Right renal pelvis (tissue), 4 donors: ENCODE results near the gene PRPF4. TPM values are rescaled to one million over a fixed set of nuclear protein-coding genes. Genes with fewer than 3 reads are reported as not detected.
"Not testable (repeated sequence)": the region's sequence is repeated elsewhere in the genome, so short reads cannot be mapped to it uniquely, and the experiment has no call there.

Experiments used
- DNase-seq, 4 donors: peaks; one replicate each; pipeline ENCODE4 v3.0.0-alpha.2; 2013; ENCODE audit warnings: low read depth in 4 of 4, low spot score in 3 of 4, missing footprints in 1 of 4
- polyA plus RNA-seq, 4 donors: library from polyadenylated mRNA; unstranded; fragments of 120-200 nt; gene quantifications; one replicate each; pipeline ENCODE4 v1.2.1, GENCODE V29; 2013; ENCODE audit not compliant: insufficient read length in 4 of 4

PRPF4 gene
- polyA plus RNA-seq, 4 donors, result 36.6 to 41.3 (median 38.7) TPM

DNA sequence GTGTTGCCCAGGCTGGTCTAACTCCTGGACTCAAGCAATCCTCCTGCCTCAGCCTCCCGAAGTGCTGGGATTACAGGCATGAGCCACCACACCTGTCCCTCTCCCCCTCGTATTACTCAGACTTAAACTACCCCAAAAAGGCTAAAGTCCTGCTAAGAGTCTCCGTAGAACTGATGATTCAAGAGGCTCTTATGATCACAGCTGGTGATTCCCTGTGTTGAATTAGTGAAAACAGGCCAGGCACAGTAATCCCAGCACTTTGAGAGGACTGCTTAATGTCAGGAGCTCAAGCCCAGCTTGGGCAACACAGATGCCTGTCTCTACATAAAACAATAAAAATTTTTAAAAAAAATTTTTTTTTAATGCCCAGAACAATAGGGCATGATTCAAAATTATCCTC is 9.3 kb upstream of the PRPF4 start:
- DNase-seq, result no peak

DNA sequence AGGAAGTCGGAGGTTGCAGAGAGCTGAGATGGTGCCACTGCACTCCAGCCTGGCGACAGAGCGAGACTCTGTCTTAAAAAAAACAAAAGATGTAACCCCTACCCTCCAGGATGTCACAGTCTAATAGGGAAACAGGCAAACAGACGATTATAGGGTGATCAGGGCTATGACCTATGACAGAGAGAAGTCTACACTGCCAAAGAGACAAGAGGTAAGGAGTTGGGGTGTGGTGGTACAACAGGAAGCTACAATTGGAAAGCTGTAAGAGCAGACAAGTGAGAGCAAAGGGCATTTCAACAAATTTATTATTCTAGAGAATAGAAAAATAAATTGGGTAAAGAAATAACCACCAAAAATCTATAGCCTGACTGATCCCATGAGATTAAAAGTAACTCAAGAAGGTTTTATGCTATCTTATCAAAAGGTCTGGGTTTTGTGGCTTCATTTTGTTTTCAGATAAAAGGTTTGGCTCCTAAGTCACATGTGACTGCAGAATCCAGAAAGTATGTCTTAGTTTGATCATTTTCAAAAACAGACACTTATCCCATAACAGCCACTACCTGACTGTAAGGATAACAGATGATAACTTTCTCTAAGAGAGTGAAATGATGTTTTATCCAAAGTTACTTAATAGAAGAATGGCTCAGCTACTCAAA is 7.4 kb upstream of the PRPF4 start:
- no peak for DNase-seq

DNA sequence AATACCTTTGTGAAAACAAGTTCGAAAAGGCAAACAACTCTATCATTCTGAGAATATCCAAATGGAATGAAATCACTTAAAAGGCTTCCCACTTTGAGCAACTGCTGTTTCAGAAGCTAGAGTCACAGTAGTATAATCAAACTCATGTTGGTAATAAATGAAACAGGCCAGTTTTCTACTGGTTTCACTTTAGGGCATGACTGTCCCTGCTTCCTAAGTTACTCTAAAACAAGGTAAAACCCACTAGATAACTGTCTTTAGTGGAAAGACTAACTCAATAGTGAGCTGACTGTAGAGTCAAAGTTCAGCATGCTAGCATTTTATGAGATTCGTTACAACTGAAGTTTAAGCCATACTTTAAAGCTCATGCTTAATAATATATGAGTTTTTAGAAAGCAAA is 6.1 kb upstream of the PRPF4 start:
- no peak for DNase-seq

DNA sequence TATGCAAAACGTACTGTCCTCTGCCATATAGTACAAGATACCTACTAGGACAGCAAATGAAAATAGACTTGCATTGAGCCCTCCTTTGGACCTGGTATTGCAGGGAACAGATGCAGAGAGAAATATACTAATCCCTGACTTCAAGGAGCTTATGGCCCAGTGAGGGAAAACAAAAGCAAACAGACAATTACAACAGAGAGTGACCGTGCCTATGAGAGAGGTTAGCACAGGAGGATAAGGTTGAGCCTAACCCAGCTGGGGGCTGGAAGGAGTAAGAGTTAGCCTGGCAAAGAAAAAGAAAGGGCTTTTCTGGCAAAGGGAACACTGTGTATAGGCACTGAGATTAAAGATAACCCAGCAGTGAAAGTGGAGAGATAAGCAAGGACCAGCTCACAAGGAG is 5.6 kb upstream of the PRPF4 start:
- no peak for DNase-seq

DNA sequence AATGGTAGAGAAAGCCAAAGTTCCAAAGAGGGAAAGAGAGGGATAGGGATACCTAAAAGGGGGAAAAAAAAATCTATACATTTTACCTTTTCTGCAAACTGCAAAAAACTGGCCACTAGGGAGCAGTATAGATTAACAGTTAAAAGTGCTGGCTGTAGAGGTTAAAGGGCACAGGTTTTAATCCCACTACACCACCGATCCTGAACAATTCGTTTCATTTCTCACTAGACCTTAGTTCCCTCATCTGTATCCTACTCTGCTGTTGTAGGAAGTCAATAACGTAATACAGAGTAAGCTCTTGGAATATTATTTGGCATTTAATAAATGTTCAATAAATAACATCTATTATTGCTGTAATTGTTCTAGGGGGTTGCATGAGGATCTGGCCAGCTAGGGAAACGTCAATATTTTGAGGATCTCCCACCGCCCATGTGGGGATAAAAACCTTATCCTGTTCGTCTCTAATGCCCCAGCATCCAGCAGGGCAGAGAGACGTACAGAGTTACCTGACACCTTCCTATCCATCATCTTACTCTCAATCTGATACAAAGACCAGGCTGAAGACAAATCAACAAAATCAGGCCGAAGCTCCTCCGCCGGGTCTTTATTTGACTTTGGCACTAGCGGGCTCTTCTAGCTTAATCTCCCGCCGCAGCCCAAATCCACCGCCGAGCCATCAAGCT is 843 bp upstream of the PRPF4 start:
- peak; percentile 47 to 60 (median 55) for DNase-seq

DNA sequence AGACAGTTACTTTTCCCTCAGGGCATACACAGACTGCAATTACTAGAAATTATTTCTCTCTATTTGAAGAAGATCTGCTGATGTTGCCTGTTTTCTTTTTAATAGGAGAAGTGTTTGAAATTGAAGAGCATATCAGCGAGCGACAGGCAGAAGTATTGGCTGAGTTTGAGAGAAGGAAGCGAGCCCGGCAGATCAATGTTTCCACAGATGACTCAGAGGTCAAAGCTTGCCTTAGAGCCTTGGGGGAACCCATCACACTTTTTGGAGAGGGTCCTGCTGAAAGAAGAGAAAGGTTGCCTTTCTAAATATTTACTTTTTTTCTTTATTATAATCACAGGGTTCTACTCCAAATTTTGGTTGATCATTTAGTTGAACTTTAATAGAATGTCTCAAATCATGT is 3.4 kb downstream of the PRPF4 start:
- no peak for DNase-seq

DNA sequence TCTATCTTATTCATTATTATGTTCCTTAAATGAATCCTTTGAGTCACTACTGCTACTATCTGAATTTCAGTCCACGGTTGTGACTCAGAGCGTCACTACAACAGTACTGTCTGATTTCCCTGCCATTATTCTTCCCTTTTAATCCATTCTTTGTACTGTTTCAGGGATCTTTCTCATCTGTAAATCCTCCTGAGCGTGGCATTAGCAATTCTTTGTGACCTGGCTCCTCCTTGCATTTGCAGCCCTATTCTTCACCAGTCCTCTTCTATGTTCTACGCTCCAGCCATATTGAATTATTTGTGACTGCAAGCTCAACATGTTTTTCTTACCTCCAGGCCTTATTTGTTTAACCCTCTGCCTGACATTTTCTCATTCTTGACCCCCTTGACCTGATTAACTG is 5.9 kb downstream of the PRPF4 start:
- DNase-seq, result no peak

DNA sequence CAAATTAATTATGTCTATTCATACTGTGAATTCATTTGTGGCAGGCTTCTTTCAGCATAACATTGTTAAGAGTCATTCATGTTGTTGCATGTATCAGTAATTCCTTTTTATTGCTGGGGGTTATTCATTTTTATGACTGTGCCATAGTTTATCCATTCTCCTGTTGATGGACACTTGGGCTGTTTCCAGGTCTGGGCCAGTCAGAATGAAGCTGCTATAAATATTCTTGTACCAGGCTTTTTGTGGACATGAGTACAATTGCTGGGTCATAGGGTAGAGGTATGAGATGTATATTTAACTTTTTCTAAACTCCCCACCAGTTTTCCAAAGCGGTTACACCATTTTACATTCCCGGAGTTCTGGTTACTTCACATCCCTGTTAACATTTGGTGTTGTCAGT is 13.6 kb downstream of the PRPF4 start:
- DNase-seq, result no peak

DNA sequence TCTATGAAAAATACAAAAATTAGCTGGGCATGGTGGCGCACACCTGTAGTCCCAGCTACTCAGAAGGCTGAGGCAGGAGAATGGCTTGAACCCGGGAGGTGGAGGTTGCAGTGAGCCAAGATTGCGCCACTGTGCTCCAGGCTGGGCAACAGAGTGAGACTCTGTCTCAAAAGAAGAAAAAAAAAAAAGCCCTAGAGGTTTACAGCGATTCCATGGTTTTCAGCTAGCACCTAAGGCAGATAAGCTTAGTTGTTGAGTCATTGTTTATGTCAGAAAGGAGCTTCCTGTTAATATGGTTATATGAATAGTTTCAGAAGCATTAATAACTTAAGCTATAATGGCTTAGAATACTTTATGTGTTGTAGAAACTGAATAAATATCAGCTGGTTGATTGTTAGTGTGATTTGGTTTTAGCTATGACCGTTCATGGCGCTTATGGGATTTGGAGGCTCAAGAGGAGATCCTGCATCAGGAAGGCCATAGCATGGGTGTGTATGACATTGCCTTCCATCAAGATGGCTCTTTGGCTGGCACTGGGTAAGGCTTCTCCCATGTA is 14.7 kb downstream of the PRPF4 start:
- DNase-seq, result no peak

DNA sequence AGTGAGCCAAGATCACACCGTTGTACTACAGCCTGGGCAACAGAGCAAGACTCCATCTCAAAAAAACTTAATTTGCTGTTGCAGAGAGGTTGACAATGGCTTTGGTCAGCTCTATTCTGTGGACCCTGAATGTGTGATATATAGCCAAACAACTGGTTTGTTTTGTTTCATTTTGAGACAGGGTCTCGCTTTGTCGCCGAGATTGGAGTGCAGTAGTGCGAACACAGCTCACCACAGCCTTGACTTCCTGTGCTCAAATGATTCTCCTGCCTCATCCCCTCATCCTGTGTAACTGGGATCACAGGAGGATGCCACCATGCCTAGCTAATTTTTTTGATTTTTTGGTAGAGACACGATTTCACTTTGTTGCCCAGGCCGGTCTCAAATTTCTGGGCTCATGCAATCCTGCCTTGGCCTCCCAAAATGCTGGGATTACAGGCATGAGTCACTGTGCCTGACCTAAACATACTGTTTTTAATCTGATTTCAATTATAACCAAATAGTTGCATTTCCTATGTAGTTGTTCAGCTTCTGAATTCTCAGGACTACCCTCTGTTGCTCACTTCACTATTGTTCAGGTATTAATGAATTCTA is 17.9 kb downstream of the PRPF4 start:
- no peak for DNase-seq

DNA sequence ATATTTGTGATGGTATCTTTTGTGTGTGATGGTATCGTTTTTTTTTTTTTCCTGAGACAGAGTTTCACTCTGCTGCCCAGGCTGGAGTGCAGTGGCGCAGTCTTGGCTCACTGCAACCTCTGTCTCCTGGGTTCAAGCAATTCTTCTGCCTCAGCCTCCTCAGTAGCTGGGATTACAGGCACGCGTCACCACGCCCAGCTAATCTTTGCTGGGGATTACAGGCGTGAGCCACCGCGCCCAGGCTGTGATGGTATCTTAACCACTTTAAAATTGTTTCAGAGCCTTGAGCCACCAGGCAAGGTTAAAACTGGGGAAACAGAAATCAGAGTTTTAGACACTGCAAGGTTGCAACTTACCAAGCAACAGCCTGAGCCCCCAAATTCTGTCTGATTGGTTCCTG is 20.8 kb downstream of the PRPF4 start:
- not testable (repeated sequence) for DNase-seq

DNA sequence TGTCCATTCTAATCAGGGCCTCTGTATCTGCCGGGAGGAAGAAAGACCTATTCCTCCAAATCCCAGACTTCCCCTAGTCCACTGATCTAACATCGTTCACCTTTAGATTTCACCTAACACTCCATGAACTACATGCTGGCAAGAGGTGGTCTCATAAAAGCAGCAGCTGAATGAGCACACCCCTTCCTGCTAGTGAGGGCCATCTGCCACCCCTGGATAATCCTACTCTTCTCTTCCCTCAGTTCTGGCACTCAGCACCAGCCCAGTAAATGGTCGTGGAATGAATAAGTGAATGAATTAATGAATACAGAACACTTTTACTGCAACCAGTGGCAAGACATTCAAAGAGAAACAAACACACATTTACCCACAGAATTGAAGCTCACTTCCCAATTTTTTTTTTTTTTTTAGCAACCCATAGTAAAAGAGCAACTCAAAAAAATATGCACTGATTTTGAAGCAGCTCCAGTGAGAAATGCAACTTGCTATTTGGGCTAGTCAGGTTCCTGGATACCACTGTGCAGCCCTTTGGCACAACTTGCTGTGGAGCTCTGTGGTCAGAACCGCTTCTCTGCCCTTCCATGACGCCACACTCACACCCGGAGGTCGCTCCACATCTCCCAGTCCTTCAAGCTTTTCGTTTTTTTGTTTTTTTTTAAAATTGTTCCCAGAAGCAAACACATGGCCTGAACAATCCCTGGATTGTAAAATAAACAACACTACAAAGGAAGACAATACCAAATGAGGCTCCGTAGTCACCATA is 21.5 kb downstream of the PRPF4 start:
- no peak for DNase-seq

DNA sequence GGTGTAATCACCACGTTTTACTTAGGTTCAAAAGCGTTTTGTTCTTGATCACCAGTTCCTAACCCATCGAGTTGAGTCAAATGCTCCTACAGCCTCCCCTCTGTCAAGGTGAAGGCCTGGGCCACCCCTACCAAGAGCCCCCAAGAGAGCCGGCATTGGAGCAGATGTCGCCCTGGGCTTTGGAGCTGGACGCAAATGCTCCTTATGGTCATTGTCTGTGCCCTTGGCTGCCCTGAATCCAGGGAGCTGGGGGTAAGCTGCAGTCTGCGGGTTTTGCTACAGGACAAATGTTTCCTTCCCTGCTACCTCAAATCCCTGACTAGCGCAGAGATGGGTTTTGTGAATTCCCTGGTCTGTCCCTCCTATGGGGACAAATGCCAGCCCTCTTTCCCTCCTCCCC is 22.9 kb downstream of the PRPF4 start:
- DNase-seq, result no peak

DNA sequence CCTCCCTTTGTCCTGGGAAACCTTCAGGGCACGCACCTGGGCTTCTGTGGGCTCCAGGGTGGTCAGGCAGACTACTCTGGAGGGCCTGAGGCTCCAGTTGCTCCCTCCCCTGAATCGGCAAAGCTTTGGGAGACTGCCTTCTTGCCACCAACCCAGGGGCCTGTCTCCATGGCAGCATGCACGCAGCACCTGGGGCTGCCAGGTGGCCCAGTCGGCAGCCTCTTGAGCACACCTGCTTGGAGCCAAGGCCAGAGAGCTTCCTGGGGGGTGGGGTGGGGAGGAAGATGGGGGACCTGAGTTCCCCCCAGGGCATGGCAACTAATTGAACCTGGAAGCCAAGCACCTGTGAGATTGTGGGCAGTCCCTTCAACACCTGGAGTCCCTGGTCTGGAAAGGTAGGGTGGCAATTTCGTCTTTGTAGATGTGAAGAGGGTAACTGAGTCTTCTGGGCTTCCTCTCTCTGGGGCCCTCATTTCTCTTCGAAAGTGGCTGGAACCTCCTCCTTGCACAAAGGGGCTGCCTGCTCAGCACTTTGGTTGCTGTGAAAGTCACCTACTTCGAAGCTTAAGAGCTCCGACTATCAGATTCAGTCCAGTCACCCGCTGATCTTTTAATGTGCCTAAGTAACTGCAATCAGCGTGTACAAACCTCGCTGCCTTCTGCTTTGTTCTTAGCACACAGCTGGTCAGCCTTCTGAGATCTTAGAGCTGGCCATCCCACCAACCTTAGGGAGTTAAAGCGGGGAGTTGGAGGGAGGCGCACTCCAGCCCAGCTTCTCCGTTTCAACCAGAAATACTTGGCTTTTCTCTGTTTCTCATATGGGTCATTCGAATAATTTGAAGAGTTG is 23.7 kb downstream of the PRPF4 start:
- DNase-seq, result no peak

DNA sequence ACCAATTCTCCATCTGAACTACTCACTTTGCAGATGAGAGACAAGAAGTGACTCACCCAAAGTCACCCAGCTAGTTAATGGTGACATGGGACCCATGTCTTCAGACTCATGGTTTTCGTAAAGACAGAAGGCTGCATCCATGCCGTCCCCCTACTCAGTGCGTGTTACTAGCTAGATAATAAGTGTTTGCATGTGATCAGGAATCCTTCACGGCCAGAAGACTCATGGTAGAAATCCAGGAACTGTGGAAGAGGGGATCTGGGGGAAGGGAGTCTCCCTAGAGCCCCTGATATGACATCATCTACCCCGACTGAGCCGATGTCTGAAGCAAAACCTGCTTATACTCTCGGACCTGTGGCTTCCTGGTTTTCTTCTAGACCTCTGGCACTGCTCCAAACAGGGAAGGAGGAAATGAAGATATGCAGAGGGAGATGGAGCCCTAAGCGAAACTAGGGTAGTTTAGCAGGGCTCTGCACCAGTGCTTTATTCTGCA is 24.4 kb downstream of the PRPF4 start:
- no peak for DNase-seq

DNA sequence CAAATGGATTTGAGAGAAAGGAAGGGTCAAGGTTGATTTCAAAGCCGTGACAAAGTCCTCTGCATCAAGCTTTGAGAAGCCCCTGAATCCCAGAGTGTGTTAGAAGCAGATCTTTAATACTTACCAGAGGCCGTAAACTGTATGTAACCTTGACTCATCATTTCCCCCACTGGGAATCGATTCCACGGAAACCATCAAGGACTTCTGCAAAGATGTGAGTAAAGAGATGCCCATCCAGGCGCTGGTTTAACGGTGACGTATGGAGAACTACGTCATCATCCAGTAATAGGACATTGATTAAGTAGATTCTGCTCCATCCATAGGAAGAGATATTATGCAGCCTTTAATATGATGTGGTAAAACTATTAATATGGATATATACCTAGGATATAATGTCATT is 26.1 kb downstream of the PRPF4 start:
- no peak for DNase-seq

DNA sequence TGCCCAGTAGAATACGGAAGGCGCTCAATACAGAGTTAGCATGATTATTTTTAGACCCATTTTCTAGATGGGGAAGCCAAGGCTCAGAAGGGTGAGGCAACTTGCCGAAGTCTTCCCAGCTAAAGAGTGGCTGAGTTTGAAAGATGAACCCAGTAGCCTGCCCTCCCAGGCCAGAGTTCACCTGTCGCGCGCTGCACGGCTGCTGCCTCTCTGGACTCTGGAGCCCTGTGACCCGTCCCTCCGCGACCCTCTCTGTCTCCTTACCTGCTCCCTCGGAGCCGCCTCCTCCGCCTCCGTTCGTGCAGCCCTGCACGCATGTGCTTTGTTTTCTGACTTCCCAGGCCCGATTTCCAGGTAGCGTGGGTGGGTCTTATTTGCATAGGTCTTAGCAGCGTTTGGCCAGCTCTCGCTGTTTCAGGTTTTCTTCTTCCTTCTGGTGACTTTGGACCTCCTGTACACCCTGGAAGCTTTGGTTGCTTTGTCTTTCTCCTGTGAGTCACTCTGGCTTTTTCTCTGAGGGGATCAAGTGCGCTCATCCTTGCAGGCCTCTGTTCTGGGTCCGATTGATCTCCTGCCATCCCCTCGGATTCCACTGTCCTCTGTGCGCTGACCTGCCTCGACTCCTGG is 27.4 kb downstream of the PRPF4 start, which contains the start of gene RNF183:
Gene RNF183, minus strand, starts transcription at position 585 of the 627 bp plus-strand sequence. CDS start 5,192 bp downstream, outside the sequence.
- no peak for DNase-seq

DNA sequence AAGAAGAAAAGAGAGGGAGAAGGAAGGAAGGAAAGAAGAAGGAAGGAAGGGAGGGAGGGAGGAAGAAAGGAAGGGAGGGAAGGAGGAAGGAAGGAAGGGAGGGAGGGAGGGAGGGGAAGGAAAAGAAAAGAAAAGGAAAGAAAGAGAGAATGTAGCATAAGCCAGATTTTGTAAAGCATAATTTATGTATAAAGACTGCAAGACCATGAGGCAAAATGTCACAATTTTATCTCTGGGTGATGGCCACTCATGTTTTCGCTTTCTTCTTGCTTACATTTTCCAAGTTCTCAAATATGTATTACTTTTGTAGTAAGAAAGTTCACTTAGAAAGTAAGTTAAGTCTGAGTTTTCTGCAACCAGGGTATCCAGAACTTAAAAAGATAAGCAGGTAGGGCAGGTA is 31.1 kb downstream of the PRPF4 start:
- no peak for DNase-seq

DNA sequence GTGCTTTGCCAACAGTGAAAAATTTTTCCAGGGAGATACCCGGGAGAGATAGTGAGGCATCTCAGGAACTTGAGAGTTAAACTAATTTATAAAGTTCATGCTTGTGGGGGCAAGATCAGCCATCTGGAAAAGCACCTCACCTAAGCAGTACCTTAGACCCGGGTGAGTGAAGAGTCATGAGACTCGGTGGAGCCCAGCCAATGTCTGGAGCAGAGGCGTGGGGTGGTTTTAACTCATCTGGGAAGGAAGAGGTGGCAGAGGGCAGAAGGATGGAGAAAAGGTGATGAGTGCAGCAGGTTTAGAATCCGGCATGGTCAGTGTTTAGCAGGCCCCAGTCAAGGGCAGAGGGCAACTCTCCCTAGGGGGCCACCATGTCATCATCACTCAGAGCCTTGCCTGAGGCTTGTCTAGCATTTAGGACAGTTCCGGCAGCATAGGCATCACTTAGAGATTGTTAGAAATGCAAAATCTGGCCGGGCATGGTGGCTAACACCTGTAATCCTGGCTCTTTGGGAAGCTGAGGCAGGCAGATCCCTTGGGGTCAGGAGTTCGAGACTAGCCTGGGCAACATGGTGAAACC is 32.0 kb downstream of the PRPF4 start:
- DNase-seq, result no peak
